ENCODE measurements around the gene KLHL26. TPM values are rescaled to one million over a fixed set of nuclear protein-coding genes. Genes with fewer than 3 reads are reported as not detected.

KLHL26 gene
- total and polyA plus RNA-seq, 2 of the 4 experiments (the other 2 are of a cell fraction) = 2.2 to 4.7 TPM

DNA sequence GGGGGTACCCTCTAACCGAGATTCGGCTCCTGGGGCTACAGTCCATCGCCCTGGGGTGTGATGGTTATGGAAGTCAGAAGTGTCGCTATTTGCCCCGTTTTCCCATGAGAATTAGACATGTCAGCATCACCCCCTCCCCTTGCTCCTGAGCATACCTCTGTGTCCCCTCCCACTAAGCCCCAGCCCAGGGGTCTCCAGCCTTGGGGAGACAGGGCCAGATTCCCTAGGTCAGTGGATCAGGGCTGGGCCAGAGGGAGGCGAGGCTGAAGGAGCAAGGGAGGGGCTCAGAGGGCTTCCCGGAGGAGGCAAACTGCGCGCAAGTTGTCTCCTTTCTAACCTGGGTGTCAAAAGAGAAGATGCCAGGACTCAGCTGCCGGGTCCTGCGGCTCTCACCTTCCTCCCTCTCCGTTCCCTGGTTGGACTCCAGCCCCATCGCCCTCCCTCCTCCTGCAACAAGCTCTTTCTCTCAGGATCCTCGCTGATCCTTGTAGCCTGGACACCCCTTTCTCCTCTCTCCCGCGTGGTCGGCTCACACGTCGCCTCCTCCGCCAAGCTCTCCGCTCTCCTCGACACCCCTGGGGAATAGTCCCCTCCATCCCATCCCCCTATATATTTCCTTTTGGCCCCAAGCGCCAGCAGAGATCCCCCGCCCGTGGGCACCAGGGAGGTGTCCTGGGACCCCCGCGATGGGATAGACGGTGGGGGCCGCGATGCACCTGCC is 24.6 kb upstream of the KLHL26 start:
- no TSS peak for BruUV-seq (replicated peaks)
- H3K4me3 ChIP-seq (ENCODE audit: insufficient read depth, low read depth, low read length) = peak overlapping the region; percentile 69
- POLR2A ChIA-PET (ENCODE audit: unreplicated experiment) = no interaction called here
- no peak overlapping the region for H2BK5ac ChIP-seq (ENCODE audit: low read depth, low read length, poor library complexity, severe bottlenecking)
- intact Hi-C loops (cut with micrococcal nuclease) (no loop called here), dilution Hi-C loops (cut with HindIII; ENCODE audit: low sequenced_read_pairs, unreplicated experiment) (no loop called here), in situ Hi-C loops (cut with MboI; ENCODE audit: low sequenced_read_pairs) (no loop called here)
- no peaks in the 10 kb centered on the region for H3K79me1 ChIP-seq (ENCODE audit: low read depth in 1 of 2, low read length in 2 of 2)
- H2BK20ac ChIP-seq (ENCODE audit: low read depth, low read length) = no peak overlapping the region
- H3K9ac ChIP-seq (ENCODE audit: low read depth, low read length) = peak overlapping the region; percentile 41; the same call in 1 of the 2 replicates
- peak overlapping the region; percentile 93 for H2AFZ ChIP-seq (replicated peaks; ENCODE audit: low read length, poor library complexity)
- peaks cover 4% of the 10 kb centered on the region; the same call in 1 of the 2 replicates for H4K20me1 ChIP-seq (ENCODE audit: insufficient read depth, low read length)
- no peak overlapping the region for H3K18ac ChIP-seq (ENCODE audit: low read depth, low read length)
- peaks cover under 1% of the 10 kb centered on the region; the same call in 1 of the 2 replicates for H3K9me3 ChIP-seq (ENCODE audit: control insufficient read depth, insufficient read depth, low read length)
- peak overlapping the region in 1 of 2 experiments; percentile 79; a peak in 1 of 4 replicates for H4K8ac ChIP-seq (ENCODE audit: low read depth in 2 of 2, low read length in 2 of 2)
- peak overlapping the region; percentile 23 for H2AK9ac ChIP-seq (replicated peaks; ENCODE audit: low read depth, low read length, poor library complexity)
- no peaks in the 10 kb centered on the region for H3K9me1 ChIP-seq (ENCODE audit: insufficient read depth, low read length)
- H2AK5ac ChIP-seq (ENCODE audit: low read depth, low read length) = peak overlapping the region; percentile 76
- no peak for TF ChIP-seq BHLHE40 (IDR thresholded peaks at IDR 0.05; ENCODE audit: low read depth, low read length)
- no peak for TF ChIP-seq RFX5 (IDR thresholded peaks at IDR 0.05; ENCODE audit: low read depth, low read length)
- TF ChIP-seq MAZ (IDR thresholded peaks at IDR 0.05; ENCODE audit: borderline replicate concordance, low read depth, low read length) = no peak
- no peak overlapping the region for H3K27ac ChIP-seq (ENCODE audit: insufficient read depth, low read length)
- WGBS, 2 experiments (ENCODE audit: extremely low coverage in 2 of 2, insufficient read length in 1 of 2) = 1% methylated on average over 13 of the region's 30 CpGs; no CpG with 5 or more reads in 1 of the 2 experiments
- H3K14ac ChIP-seq (replicated peaks; ENCODE audit: low read depth, low read length) = no peak overlapping the region
- DNase-seq = no peak
- H2BK120ac ChIP-seq (ENCODE audit: low read depth, low read length) = no peak overlapping the region
- peak overlapping the region; percentile 38; the same call in 1 of the 2 replicates for H3K23ac ChIP-seq (ENCODE audit: low read depth, low read length)
- H3K27me3 ChIP-seq (ENCODE audit: control insufficient read depth, insufficient read depth, low read length) = peaks cover 65% of the 10 kb centered on the region
- peaks cover 10% of the 10 kb centered on the region; the same call in 1 of the 2 replicates for H3K4me1 ChIP-seq (ENCODE audit: control insufficient read depth, insufficient read depth, low read length)
- no peak overlapping the region; the same call in 1 of the 2 replicates for H4K91ac ChIP-seq (ENCODE audit: insufficient read depth, low read depth, low read length)
- H3K56ac ChIP-seq (ENCODE audit: extremely low read depth, insufficient read depth, low read length) = no peak overlapping the region
- no peaks in the 10 kb centered on the region for H3K36me3 ChIP-seq (ENCODE audit: control insufficient read depth, insufficient read depth, low read length)
- no peak overlapping the region for H3K4ac ChIP-seq (ENCODE audit: low read depth, low read length)
- H3K4me2 ChIP-seq (ENCODE audit: low read depth, low read length) = peak overlapping the region; percentile 64
- CTCF ChIA-PET = interaction anchor here (0.7 kb wide), 1 partner anchor 18 kb away, joined by 3 read pairs; no protein-coding TSS in a partner anchor
- no peak overlapping the region for H2BK15ac ChIP-seq (ENCODE audit: low read depth, low read length)
- ATAC-seq (ENCODE audit: low read depth) = peak; percentile 35
- H4K5ac ChIP-seq (ENCODE audit: low read depth, low read length) = no peak overlapping the region

Measured in IMR-90 (cell line).